K562 (cell line): ENCODE measurements around the gene DYNC2I2.

ENCODE experiments used
- ESRRA ChIP-seq: fragments of 450-650 bp; IDR thresholded peaks from 2 replicates; pipeline ENCODE4 v1.6.1; 2014; ENCODE audit warnings: low read depth, mild to moderate bottlenecking, moderate library complexity, borderline replicate concordance
- HDGF ChIP-seq: fragments of 450-650 bp; IDR thresholded peaks from 2 replicates; pipeline ENCODE4 v1.6.1; 2016
- JUNB ChIP-seq: fragments of 450-650 bp; formaldehyde crosslinking; conservative IDR thresholded peaks from 2 replicates; pipeline ENCODE4 v1.4.0; 2020; ENCODE audit warnings: mild to moderate bottlenecking
- SMC3 ChIP-seq: conservative IDR thresholded peaks from 2 replicates; pipeline ENCODE4 v1.6.1; 2011; ENCODE audit warnings: low read depth, low read length, improper control_type of control experiment; ENCODE audit not compliant: insufficient read depth
- ZC3H4 ChIP-seq: sonication (generic); formaldehyde crosslinking; IDR thresholded peaks from 2 replicates; pipeline ENCODE4 v1.9.0; 2021; ENCODE audit warnings: missing genetic modification reagents, borderline replicate concordance
- ZNF124 ChIP-seq: sonication (generic); formaldehyde crosslinking; IDR thresholded peaks from 2 replicates; pipeline ENCODE4 v1.8.1; 2022; ENCODE audit warnings: missing genetic modification reagents

DNA sequence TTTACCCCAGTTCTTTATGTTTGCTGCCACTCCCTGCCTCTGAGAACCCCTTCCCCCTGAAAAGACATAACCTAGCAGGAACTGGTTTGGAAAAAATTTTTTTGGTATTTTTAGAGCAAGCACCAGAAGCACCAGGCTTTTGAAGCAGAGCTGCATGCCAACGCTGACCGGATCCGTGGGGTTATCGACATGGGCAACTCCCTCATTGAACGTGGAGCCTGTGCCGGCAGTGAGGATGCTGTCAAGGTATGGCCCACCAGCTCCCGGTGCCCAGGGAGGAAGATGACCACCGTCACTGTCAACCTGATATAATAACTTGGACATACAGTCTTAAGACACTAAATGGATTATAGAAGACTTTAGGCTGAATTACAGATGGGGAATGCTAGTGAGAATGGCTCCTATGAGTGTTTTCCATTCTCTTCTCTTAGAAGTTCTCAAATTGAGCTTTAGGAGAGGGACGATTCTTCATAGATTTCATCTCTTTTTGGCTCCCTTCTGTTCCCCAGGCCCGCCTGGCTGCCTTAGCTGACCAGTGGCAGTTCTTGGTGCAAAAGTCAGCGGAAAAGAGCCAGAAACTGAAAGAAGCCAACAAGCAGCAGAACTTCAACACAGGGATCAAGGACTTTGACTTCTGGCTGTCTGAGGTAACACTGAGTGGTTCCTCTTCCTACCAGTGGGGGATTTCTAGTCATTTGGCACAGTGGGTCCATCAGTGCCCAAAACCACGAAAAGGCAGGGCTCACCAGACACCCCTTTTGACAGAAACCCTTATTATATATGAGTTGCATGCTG lies 44.9 kb downstream of the DYNC2I2 start:
- TF ChIP-seq ZNF124 (CRISPR knock-in tag), result no peak
- no peak for TF ChIP-seq SMC3
- no peak for TF ChIP-seq ZC3H4
- TF ChIP-seq JUNB (CRISPR knock-in tag), result no peak
- no peak for TF ChIP-seq HDGF
- TF ChIP-seq ESRRA, result no peak
